GM12878 (cell line): ENCODE results near the gene THRB.

Experiments
- MTA2 ChIP-seq: fragments of 450-650 bp; IDR thresholded peaks from 2 replicates; pipeline ENCODE4 v1.6.1; 2016; ENCODE audit warnings: low read depth, mild to moderate bottlenecking, moderate library complexity
- POLR2A ChIP-seq: IDR thresholded peaks from 2 replicates; pipeline ENCODE4 v1.6.1; 2011; ENCODE audit warnings: low read depth, mild to moderate bottlenecking, low read length
- SMAD5 ChIP-seq: IDR thresholded peaks from 2 replicates; pipeline ENCODE4 v1.6.1; 2016; ENCODE audit warnings: antibody characterized with exemption, low read depth
- TF ChIP-seq, protein P1 (sequence below): fragments of 450-650 bp; IDR thresholded peaks from 2 replicates; pipeline ENCODE4 v1.6.1; 2017; ENCODE audit warnings: low read depth, mild to moderate bottlenecking, moderate library complexity
- TF ChIP-seq, protein P2 (sequence below): IDR thresholded peaks from 2 replicates; pipeline ENCODE4 v1.6.1; 2011; ENCODE audit warnings: mild to moderate bottlenecking, low read depth, low read length, moderate library complexity; ENCODE audit not compliant: insufficient replicate concordance
- TF ChIP-seq, protein P3 (sequence below), 3 experiments: IDR thresholded peaks in 2 of 3; conservative IDR thresholded peaks in 1 of 3; 2 replicates each; pipeline ENCODE4 v1.5.1; 2011; ENCODE audit warnings: low read depth in 3 of 3, low read length in 3 of 3, mild to moderate bottlenecking in 3 of 3, control low read depth in 2 of 3, moderate library complexity in 2 of 3, inconsistent platforms in 1 of 3, mixed read lengths in 1 of 3; ENCODE audit not compliant: control insufficient read depth in 2 of 3, insufficient read depth in 1 of 3; ENCODE audit errors: extremely low read depth in 1 of 3
- TF ChIP-seq, protein P4 (sequence below): fragments of 450-650 bp; formaldehyde crosslinking; IDR thresholded peaks from 2 replicates; pipeline ENCODE4 v1.5.0; 2022; ENCODE audit warnings: mild to moderate bottlenecking, missing genetic modification characterization

DNA sequence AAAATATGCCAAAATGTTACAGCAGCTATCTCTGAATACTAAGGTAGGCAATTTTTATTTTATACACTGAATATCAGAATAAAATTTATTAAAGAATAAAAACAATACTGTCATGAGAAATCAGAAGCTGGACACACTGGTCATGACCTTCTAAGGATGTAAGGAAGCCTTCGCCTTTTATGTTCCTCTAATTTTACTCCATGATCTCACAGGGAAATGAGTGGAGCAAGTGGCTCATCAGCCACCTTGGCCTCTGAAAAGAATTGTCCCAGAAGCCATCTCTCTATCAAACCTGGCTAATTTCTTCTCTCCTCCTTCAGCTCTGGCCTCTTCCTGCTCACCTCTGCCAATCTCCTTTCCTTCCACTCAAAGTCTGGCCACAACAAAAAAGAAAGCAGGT is 48.6 kb downstream of the THRB start:
- TF ChIP-seq MTA2: no peak
- TF ChIP-seq, protein P1, sequence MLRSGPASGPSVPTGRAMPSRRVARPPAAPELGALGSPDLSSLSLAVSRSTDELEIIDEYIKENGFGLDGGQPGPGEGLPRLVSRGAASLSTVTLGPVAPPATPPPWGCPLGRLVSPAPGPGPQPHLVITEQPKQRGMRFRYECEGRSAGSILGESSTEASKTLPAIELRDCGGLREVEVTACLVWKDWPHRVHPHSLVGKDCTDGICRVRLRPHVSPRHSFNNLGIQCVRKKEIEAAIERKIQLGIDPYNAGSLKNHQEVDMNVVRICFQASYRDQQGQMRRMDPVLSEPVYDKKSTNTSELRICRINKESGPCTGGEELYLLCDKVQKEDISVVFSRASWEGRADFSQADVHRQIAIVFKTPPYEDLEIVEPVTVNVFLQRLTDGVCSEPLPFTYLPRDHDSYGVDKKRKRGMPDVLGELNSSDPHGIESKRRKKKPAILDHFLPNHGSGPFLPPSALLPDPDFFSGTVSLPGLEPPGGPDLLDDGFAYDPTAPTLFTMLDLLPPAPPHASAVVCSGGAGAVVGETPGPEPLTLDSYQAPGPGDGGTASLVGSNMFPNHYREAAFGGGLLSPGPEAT: no peak
- no peak for TF ChIP-seq POLR2A
- TF ChIP-seq, protein P2, sequence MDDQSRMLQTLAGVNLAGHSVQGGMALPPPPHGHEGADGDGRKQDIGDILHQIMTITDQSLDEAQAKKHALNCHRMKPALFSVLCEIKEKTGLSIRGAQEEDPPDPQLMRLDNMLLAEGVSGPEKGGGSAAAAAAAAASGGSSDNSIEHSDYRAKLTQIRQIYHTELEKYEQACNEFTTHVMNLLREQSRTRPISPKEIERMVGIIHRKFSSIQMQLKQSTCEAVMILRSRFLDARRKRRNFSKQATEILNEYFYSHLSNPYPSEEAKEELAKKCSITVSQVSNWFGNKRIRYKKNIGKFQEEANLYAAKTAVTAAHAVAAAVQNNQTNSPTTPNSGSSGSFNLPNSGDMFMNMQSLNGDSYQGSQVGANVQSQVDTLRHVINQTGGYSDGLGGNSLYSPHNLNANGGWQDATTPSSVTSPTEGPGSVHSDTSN: no peak
- TF ChIP-seq, protein P3, sequence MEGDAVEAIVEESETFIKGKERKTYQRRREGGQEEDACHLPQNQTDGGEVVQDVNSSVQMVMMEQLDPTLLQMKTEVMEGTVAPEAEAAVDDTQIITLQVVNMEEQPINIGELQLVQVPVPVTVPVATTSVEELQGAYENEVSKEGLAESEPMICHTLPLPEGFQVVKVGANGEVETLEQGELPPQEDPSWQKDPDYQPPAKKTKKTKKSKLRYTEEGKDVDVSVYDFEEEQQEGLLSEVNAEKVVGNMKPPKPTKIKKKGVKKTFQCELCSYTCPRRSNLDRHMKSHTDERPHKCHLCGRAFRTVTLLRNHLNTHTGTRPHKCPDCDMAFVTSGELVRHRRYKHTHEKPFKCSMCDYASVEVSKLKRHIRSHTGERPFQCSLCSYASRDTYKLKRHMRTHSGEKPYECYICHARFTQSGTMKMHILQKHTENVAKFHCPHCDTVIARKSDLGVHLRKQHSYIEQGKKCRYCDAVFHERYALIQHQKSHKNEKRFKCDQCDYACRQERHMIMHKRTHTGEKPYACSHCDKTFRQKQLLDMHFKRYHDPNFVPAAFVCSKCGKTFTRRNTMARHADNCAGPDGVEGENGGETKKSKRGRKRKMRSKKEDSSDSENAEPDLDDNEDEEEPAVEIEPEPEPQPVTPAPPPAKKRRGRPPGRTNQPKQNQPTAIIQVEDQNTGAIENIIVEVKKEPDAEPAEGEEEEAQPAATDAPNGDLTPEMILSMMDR (IDR thresholded peaks at IDR 0.05 in 2 of 3, conservative IDR thresholded peaks at IDR 0.05 in 1 of 3; ENCODE audit: control insufficient read depth in 2 of 3, extremely low read depth in 1 of 3, insufficient read depth in 1 of 3, low read depth in 3 of 3, low read length in 3 of 3): no peak
- TF ChIP-seq SMAD5: no peak
- TF ChIP-seq, protein P4, sequence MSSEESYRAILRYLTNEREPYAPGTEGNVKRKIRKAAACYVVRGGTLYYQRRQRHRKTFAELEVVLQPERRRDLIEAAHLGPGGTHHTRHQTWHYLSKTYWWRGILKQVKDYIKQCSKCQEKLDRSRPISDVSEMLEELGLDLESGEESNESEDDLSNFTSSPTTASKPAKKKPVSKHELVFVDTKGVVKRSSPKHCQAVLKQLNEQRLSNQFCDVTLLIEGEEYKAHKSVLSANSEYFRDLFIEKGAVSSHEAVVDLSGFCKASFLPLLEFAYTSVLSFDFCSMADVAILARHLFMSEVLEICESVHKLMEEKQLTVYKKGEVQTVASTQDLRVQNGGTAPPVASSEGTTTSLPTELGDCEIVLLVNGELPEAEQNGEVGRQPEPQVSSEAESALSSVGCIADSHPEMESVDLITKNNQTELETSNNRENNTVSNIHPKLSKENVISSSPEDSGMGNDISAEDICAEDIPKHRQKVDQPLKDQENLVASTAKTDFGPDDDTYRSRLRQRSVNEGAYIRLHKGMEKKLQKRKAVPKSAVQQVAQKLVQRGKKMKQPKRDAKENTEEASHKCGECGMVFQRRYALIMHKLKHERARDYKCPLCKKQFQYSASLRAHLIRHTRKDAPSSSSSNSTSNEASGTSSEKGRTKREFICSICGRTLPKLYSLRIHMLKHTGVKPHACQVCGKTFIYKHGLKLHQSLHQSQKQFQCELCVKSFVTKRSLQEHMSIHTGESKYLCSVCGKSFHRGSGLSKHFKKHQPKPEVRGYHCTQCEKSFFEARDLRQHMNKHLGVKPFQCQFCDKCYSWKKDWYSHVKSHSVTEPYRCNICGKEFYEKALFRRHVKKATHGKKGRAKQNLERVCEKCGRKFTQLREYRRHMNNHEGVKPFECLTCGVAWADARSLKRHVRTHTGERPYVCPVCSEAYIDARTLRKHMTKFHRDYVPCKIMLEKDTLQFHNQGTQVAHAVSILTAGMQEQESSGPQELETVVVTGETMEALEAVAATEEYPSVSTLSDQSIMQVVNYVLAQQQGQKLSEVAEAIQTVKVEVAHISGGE (CRISPR knock-in tag): no peak
